Stimulated activated naive CD8-positive, alpha-beta T cell treated with anti-CD3 and anti-CD28 coated beads, Interleukin-15, Interleukin-2, amounts not matched to agents 100 ng/mL and 50 ng/mL, for 24 hours (primary cell): ENCODE measurements around the gene SARDH.

Experiments
- H3K27ac Mint-ChIP-seq: one replicate; pipeline ENCODE4 v1.8.0; 2021; ENCODE audit warnings: mild to moderate bottlenecking, mixed read lengths
- H3K27me3 Mint-ChIP-seq: one replicate; pipeline ENCODE4 v1.8.0; 2021; ENCODE audit warnings: mixed read lengths
- H3K36me3 Mint-ChIP-seq: one replicate; pipeline ENCODE4 v1.8.0; 2021; ENCODE audit warnings: low read depth, mixed read lengths
- H3K4me1 Mint-ChIP-seq: one replicate; pipeline ENCODE4 v1.8.0; 2021; ENCODE audit warnings: low read depth, mixed read lengths
- H3K4me3 Mint-ChIP-seq: one replicate; pipeline ENCODE4 v1.8.0; 2021; ENCODE audit warnings: mild to moderate bottlenecking, mixed read lengths
- H3K9me3 Mint-ChIP-seq: one replicate; pipeline ENCODE4 v1.8.0; 2021; ENCODE audit warnings: mixed read lengths

SARDH gene

DNA sequence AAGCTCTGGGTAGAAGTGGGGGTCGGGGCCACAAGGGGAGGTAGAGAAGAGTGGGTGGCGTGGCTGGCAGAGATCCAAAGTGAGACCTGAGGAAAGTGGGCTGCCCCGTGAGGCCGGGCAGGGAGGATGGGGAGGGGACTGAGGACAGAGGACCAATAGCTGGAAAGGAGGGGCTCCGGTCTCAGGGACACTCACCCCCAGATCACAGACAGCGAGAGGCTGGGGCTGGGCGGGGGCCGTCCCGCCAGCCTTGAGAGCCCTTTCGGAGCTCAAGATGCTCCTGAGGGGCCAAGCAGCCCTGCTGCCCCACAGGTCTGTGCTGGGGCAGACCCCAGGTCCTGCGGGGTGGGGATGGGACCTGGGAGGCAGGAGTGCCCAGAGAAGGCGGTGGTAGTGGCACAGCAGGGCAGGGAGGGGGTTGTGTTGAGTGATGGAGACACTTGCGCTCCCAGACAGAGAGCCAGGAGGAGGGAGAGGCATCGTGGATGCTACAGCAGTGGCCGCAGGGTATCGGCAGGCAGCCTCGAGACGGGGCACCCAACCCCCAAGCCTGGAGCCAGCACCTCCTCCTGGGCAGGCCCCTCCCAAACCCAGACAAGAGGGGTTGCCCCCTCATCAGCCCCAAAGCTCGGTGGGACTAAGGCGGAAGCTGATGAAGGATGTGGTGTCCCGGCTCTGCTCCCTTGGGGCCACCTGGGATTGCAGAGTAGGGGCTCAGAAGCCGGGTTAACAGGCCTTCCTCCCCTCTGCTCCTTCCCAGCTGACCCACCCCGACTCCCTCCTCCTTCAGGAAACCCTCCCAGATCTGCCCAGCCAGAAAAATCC lies 3.4 kb downstream of the SARDH start:
- H3K4me1 Mint-ChIP-seq: peaks cover 7% of the 10 kb centered on the region
- no peak overlapping the region for H3K27ac Mint-ChIP-seq
- no peak overlapping the region for H3K4me3 Mint-ChIP-seq
- no peaks in the 10 kb centered on the region for H3K36me3 Mint-ChIP-seq
- H3K27me3 Mint-ChIP-seq: no peaks in the 10 kb centered on the region
- no peaks in the 10 kb centered on the region for H3K9me3 Mint-ChIP-seq

DNA sequence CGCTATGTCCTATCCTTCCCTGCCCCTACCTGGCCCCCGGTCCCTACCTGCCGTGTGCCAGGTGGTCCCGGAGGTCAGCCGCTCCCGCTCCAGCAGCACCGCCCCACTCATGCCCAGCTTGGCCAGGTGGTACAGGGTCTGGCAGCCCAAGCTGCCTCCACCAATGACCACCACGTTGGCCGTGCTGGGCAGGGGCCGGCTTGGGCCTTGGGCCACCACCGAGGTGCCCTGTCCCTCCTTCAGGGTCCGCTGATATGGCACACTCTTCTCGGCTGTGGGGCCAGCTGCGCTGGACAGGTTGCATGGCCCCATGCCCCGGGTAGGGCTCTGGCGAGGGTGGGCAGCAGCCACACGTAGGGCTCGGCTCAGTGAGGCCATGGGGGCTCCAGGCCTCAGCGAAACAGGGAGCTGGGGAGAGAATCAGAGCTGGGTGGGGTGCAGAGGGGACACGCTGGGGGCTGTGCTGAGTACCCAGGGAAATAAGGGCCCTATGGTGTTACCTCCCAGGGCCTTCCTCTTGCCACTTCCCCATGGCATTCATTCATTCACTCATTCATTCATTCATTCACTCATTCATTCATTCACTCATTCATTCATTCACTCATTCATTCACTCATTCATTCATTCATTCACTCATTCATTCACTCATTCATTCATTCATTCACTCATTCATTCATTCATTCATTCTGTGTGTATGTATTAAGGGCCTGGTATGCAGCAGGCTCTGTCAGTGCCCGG lies 4.2 kb downstream of the SARDH start:
- Mint-ChIP-seq H3K27me3 (no peaks in the 10 kb centered on the region), H3K4me3 (no peak overlapping the region), H3K27ac (no peak overlapping the region), H3K36me3 (no peaks in the 10 kb centered on the region), H3K9me3 (no peaks in the 10 kb centered on the region), H3K4me1 (peaks cover 7% of the 10 kb centered on the region)

DNA sequence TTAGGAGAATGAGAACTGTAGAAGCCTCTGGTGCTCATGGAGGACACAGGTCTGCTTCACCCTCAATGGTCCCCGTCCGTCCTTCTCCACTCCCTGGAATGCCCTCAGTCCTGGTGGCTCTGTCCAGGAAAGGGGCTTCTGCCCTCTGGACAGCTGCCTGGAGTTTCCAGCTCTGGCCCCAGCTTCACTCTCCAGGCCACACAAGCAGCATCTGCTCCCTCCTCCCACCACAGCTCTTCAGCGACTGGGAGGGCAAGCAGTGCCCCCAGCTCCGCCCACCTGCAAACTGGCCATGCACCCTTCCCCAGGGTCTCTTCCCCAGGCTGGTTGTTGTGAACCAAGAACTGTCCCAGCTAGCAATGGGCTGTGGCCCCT lies 4.7 kb downstream of the SARDH start:
- no peaks in the 10 kb centered on the region for H3K36me3 Mint-ChIP-seq
- peaks cover 7% of the 10 kb centered on the region for H3K4me1 Mint-ChIP-seq
- H3K27ac Mint-ChIP-seq: no peak overlapping the region
- no peaks in the 10 kb centered on the region for H3K27me3 Mint-ChIP-seq
- no peak overlapping the region for H3K4me3 Mint-ChIP-seq
- no peaks in the 10 kb centered on the region for H3K9me3 Mint-ChIP-seq

DNA sequence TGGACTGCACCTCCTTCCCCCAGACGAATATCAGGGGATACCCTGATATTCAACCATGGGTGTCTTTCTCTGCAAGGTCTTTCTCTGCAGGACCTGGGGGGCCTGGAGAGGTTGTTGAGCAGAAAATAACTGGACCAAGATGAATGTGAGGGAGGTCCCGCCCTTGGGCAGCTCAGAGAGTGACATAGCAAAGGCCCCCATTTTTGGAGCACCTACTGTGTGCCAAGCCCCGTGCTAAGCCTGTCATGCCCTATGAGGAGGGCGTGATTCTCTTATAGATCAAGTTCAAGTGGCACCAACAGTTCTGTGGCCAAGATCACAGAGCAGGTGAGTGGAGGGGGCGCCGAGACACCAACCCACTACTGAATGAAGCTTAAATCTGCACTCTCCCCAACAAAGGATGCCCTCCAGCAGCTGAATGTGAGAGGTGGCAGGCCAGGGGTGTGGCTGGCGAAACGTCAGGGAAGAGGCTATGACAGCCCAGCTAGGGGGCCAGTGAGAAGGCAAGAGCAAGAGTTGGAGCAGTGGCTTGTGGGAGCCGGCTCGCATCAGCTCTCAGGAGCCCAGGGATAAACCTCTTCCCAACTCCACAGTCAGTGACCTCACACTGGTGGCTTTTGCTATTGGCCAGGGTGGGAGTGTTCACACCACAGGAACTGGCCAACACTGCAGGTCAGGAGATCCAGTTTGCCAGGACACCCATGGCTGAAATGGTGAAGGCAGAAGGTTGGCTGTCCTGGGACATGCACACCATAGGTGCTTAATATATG lies 5.3 kb downstream of the SARDH start:
- Mint-ChIP-seq H3K4me3 (no peak overlapping the region), H3K9me3 (no peaks in the 10 kb centered on the region), H3K4me1 (peaks cover 7% of the 10 kb centered on the region), H3K36me3 (no peaks in the 10 kb centered on the region), H3K27ac (no peak overlapping the region), H3K27me3 (no peaks in the 10 kb centered on the region)

DNA sequence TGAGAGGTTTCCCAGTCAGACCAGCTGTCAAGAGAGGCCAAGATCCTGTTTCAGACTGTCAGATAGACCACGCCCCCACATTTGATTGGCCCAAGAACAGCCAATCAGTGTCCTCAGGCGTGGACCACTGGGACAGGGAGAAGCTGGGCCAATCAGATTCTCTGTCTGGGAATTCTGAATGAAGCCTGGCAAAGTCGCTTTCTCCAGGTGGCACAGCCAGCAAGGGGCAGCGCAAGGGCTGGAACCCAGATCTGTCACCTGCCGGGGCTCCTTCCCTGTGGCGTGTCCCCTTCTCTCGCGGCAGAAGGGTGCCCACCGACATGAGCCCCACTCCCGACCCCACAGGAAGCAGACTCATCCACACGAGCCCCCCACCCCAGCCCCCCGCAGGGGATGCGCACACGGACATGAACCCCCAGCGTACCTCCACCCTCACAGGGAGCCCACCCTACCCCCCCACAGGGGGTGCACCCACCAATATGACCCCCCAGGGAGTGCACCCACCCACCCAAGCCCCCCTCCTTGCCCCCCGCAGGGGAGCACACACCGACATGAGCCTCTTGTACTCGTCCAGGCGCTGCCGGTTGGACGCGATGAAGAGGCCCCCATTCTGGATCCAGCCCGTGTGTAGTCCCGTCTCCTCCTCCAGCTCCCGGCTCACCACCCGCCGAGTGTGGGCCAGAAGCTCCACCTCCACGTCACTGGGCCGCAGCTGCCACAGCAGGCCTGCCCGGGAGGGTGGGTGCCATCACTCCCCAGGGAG lies 6.1 kb downstream of the SARDH start:
- Mint-ChIP-seq H3K4me3 (no peak overlapping the region), H3K36me3 (no peaks in the 10 kb centered on the region), H3K4me1 (peaks cover 4% of the 10 kb centered on the region), H3K27me3 (no peaks in the 10 kb centered on the region), H3K27ac (no peak overlapping the region), H3K9me3 (no peaks in the 10 kb centered on the region)

DNA sequence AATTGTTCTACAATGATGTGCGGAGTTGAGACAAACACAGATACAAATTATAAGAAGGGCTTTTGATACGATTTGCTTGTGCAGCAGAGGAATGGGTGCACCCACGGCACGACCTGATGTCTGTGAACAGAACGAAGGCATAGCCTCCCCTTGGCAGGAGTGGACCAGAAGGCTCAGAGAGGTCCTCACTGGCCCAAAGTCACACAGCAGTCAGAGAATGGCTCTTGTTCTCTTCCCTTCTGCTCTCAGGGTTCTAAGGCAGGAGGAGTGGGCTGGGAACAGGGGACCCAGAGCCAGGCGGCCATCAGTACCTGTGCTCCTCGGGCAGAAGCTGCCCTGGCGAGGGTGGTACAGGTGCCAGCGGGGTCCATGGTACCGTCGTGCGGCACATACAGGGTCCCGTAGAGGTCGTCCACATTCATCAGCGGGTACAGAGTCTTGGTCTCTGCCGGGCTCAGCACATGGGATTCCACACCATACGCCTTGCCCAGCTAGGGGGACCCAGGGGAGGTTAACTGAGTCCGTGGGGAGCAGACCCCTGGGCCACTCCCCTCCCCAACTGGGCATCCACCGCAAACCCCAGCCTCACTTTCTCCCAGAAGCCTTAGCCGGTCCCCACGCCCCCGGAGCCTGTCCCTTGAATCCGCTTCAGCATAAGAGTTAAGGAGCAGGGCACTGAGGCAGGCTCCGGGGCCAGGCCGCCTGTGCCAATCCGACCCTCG lies 7.0 kb downstream of the SARDH start:
- Mint-ChIP-seq H3K27ac (no peak overlapping the region), H3K27me3 (peaks cover 5% of the 10 kb centered on the region), H3K9me3 (no peaks in the 10 kb centered on the region), H3K36me3 (no peaks in the 10 kb centered on the region), H3K4me3 (no peak overlapping the region), H3K4me1 (peaks cover 12% of the 10 kb centered on the region)

DNA sequence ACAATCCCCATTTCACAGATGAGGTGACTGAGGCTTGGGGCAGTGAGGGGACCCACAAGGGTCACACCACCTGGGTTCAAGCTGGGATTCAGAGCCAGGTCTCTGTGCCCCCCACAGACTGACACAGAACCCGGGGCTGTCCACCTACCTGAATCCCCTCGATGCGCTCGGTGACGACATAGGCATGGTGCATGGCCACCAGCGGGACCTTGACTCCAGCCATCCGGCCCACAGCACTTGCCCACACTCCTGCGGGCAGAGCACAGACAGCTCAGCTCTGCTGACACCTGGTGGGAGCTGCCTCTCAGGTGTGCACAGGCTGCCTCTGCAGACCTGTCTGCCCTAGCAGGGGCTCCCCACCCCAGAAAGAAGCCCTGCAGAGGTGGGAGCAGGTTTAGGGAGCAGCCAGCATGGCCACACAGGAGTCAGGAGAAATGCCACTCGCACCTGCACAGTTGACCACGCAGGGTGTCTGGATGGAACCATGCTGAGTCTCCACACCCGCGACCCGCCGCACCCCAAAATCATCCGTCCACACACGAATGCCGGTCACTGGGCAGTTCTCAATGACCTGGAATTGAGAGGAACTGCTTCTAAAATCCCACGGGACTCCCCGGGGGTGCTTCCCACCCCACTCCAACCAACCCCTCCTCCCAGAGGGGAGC lies 8.4 kb downstream of the SARDH start:
- no peak overlapping the region for H3K27ac Mint-ChIP-seq
- H3K9me3 Mint-ChIP-seq: no peaks in the 10 kb centered on the region
- peaks cover 5% of the 10 kb centered on the region for H3K27me3 Mint-ChIP-seq
- no peaks in the 10 kb centered on the region for H3K36me3 Mint-ChIP-seq
- H3K4me1 Mint-ChIP-seq: peaks cover 7% of the 10 kb centered on the region
- H3K4me3 Mint-ChIP-seq: no peak overlapping the region

DNA sequence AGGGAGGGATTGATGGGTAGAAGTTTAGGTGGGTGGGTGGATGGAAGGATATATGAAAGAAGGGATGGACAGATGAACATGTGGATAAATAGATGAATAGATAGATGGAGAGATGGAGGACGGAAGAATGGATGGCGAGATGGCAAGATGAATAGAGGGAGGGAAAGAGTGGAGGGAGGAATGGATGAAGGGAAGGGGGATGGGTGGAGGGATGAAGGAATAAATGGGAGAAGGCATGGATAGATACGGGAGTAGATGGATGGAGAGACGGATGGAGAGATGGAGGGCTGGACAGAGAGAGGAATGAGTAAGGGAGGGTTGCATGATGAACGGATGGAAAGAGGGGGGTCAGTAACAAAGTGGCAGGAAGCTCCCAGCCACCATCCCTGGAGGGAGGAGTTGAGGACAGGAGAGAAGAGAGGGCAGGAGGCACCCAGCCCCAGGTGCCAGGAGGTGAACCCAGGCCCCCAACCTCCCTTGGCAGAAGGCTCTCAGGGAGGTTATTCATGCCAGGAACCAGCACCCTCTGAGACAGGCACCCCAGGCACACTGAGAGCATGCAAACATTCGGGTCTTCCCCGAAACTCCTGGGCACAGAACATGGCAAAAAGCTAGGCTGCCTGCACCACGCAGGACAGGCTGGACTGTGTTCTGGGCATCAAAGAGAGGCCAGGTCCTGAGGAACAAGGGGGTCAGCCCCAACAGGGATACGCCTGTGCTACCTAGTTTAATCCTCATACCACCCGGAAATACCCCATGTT lies 9.1 kb downstream of the SARDH start:
- H3K36me3 Mint-ChIP-seq: no peaks in the 10 kb centered on the region
- H3K9me3 Mint-ChIP-seq: no peaks in the 10 kb centered on the region
- H3K27me3 Mint-ChIP-seq: peaks cover 5% of the 10 kb centered on the region

DNA sequence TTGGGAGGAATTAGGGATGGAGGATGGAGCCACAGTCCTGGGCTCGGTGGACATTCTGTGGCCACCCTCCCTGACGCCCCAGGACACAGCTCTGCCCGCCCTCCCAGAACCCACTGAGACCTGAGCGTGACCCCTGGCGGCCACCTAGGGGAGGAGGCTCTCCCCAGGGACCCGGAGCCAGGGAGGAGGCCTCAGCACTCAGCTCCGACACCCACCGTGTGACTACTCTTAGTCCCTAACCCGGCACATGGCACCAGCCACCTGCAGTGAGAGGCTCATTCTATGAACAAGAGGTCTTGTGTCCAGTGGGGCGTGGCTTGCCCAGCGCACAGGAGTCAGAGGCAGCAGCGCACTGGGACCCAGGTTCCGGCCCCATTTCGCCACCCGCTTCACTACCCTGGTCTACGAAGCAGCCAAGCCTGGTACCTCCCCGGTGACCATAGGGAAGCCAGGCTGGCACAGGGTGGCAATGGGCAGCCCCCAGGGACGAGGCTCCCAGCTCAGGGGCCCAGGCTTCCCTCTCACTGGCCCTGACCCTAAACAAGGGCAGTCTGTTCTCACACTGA lies 10.2 kb downstream of the SARDH start:
- H3K4me3 Mint-ChIP-seq: no peak overlapping the region
- no peaks in the 10 kb centered on the region for H3K36me3 Mint-ChIP-seq
- H3K9me3 Mint-ChIP-seq: no peaks in the 10 kb centered on the region
- H3K27ac Mint-ChIP-seq: no peak overlapping the region
- H3K27me3 Mint-ChIP-seq: peaks cover 9% of the 10 kb centered on the region
- H3K4me1 Mint-ChIP-seq: peaks cover 7% of the 10 kb centered on the region

More for the DNA sequence above, 9.1 kb downstream of the SARDH start:
- Mint-ChIP-seq H3K27ac (no peak overlapping the region), H3K4me3 (no peak overlapping the region), H3K4me1 (peaks cover 7% of the 10 kb centered on the region)

DNA sequence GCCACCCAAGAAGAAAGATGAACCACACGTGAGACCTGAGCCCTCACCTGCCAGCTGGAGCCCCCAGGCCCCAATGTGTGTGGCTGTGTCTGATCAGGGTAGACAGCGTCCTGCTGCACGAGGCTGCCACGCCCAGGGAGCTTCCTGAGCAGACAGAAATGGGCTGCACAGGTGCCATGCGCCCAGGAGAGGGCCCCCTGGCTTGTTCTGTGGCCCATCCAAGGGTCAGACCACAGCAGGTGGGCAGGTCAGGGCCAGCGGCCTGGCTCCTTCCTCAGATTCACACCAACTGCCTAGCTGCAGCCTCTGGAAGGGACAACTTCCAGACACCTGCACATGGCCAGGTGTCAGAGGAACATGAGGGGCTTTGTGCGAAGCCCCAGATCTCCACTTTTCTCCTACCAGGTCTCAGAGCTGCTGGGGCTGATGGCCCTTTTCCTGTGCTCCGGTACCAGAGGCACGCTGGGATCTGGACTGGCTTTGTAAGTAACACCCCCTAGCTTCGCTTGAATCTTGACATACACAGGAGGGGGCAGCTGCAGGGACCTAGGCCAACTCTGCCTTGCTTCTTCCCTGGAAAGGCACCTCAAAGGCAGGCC lies 10.8 kb downstream of the SARDH start:
- Mint-ChIP-seq H3K27me3 (peaks cover 9% of the 10 kb centered on the region), H3K9me3 (no peaks in the 10 kb centered on the region), H3K4me3 (no peak overlapping the region)

DNA sequence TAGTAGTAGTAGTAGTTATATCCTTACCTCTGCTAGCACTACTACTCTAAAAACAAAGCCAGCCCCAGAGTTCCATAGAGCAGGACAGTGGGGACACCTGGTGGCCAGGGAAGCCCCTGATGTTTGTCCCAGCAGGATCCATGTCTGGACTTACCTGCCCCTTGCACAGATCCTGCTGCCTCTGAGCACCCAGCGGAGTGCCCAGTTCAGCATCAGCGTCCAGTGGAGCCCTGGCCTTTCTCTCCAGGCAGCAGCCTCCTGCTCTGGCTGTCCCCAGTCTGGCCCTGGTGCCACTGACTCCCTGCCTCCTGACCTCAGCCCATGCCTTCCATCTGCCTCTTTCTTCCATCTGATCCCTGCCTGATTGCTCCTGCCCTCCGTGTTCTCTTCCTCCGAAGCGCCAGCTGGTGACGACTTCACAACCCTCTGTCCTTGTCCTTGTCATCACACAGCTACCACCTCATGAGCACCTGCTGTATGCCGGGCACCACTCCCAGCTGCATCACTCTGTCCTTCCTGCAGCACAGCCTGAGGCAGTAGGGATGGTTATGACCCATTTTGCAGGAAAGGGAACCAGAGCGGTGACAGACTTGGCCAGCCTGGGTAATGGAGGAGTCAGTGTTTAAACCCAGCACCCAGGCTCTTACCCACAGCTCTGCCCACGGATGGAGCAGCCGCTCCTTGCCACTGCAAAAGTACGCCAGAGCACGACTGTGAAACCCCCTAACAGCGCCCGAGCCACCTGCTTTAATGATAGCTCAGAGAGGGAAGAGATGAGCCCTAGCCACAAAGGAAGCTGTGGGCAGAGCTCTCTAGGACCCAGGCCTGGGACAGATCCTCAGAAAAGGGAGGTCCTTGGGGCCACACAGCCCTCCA lies 11.5 kb downstream of the SARDH start:
- H3K4me1 Mint-ChIP-seq: peaks cover 7% of the 10 kb centered on the region
- H3K27me3 Mint-ChIP-seq: peaks cover 9% of the 10 kb centered on the region
- H3K4me3 Mint-ChIP-seq: no peak overlapping the region
- H3K9me3 Mint-ChIP-seq: no peaks in the 10 kb centered on the region
- peak overlapping the region; percentile 7 for H3K27ac Mint-ChIP-seq
- no peaks in the 10 kb centered on the region for H3K36me3 Mint-ChIP-seq

More for the DNA sequence above, 10.8 kb downstream of the SARDH start:
- no peaks in the 10 kb centered on the region for H3K36me3 Mint-ChIP-seq
- no peak overlapping the region for H3K27ac Mint-ChIP-seq
- peaks cover 7% of the 10 kb centered on the region for H3K4me1 Mint-ChIP-seq

DNA sequence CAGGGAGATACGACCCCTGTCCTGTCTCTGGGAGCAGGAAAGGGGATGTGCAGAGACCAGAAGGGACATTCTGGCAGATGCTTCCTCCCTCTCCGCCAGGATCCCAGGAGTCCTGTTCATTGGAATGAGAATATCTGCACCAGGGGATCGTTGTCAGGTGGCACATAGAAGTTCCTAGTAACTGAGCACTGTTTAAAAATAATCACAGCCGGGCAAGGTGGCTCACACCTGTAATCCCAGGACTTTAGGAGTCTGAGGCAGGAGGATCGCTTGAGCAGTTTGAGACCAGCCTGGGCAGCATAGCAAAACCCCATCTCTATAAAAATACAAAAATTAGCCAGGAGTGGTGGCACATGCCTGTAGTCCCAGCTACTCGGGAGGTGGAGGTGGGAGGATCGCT lies 12.3 kb downstream of the SARDH start:
- H3K4me3 Mint-ChIP-seq: no peak overlapping the region
- H3K4me1 Mint-ChIP-seq: peaks cover 7% of the 10 kb centered on the region
- H3K36me3 Mint-ChIP-seq: no peaks in the 10 kb centered on the region
- no peak overlapping the region for H3K27ac Mint-ChIP-seq
- no peaks in the 10 kb centered on the region for H3K9me3 Mint-ChIP-seq
- H3K27me3 Mint-ChIP-seq: peaks cover 10% of the 10 kb centered on the region
